Uterus (tissue), 2 donors: ENCODE results near the gene SLC44A2.

Experiments
- POLR2A ChIP-seq, 2 donors: fragments of 450-650 bp; IDR thresholded peaks; one replicate each; pipeline ENCODE4 v1.6.1; 2016; ENCODE audit warnings: antibody characterized with exemption in 2 of 2, mild to moderate bottlenecking in 1 of 2, moderate library complexity in 1 of 2
- TF ChIP-seq, protein P1 (sequence below), 4 experiments: fragments of 200-600 bp in 2 of 4; fragments of 450-650 bp in 2 of 4; sonication (generic) in 2 of 4; IDR thresholded peaks; one replicate each; pipeline ENCODE4 v1.5.1; 2016 to 2019; ENCODE audit warnings: antibody characterized with exemption in 4 of 4, mild to moderate bottlenecking in 2 of 4, moderate library complexity in 1 of 4

DNA sequence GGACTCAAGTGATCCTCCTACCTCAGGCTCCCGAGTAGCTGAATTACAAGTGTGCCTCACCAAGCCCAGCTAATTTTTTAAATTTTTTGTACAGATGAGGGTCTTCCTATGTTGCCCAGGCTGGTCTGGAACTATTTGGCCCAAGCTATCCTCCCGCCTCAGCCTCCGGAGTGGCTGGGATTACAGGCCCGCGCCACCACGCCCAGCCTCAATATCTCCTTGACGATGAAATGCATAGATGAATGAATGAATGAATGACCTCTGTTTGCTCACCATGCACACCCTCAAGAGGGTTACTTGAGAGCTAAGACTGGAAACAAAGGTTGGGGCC lies 23.4 kb upstream of the SLC44A2 start:
- TF ChIP-seq, protein P1, sequence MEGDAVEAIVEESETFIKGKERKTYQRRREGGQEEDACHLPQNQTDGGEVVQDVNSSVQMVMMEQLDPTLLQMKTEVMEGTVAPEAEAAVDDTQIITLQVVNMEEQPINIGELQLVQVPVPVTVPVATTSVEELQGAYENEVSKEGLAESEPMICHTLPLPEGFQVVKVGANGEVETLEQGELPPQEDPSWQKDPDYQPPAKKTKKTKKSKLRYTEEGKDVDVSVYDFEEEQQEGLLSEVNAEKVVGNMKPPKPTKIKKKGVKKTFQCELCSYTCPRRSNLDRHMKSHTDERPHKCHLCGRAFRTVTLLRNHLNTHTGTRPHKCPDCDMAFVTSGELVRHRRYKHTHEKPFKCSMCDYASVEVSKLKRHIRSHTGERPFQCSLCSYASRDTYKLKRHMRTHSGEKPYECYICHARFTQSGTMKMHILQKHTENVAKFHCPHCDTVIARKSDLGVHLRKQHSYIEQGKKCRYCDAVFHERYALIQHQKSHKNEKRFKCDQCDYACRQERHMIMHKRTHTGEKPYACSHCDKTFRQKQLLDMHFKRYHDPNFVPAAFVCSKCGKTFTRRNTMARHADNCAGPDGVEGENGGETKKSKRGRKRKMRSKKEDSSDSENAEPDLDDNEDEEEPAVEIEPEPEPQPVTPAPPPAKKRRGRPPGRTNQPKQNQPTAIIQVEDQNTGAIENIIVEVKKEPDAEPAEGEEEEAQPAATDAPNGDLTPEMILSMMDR (IDR thresholded peaks at IDR 0.05) = no peak
- TF ChIP-seq POLR2A (IDR thresholded peaks at IDR 0.05) = no peak
